ENCODE results near the gene KCNQ1. TPM values are rescaled to one million over a fixed set of nuclear protein-coding genes. Genes with fewer than 3 reads are reported as not detected.

KCNQ1 gene
- total RNA-seq, 1 donor from 2014 or later, result 2.7 TPM

DNA sequence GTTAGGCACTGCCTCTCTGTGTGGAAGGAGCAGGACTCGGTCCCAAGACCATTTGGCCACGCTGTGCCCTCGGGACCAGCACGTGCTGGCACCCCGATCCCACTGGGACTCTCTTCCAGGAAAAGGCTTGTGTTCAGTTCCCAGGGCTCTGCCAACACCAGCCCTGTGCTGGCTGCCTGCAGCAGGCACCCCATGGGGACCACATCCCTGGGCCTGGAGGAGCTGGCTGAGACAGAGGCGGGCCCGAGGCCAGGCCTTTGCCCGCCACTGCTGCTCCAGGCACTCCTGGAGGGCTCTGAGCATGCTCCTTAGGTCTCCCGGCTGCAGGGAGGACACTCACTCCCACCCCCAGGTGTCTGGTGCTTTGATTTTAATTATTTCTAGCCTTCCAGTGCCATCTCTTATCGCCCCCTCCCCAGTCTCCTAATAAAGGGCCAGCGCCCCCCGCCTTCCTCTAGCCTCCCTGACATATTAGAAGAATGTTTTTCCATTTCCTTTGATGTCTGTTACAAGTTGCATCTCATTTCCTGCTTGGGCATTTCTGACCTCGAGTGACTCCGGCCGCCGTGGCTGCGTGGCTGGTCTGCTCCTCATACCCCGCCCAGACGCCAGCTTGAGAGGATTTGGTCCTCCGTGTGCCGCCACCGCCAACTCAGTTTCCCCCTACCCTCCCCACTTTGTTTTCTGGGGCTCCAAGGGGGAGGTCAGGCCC, 426.3 kb downstream of the KCNQ1 start:
- H3K4me3 ChIP-seq, result no peak overlapping the region
- no peaks in the 10 kb centered on the region for H3K36me3 ChIP-seq
- H3K27ac ChIP-seq, result no peak overlapping the region
- intact Hi-C loops (cut with DNase I), result loop anchor here (10.0 kb wide), 1 partner anchor 1016 kb away; the partner anchor contains the start of gene LSP1
- H3K27me3 ChIP-seq, result no peaks in the 10 kb centered on the region
- H3K9me3 ChIP-seq, result no peaks in the 10 kb centered on the region
- TF ChIP-seq POLR2A (IDR thresholded peaks at IDR 0.05), result no peak
- no peak for TF ChIP-seq POLR2AphosphoS5 (IDR thresholded peaks at IDR 0.05; ENCODE audit: insufficient read depth in 1 of 2, low read depth in 1 of 2)
- no peak for TF ChIP-seq CTCF (IDR thresholded peaks at IDR 0.05)
- no peaks in the 10 kb centered on the region for H3K4me1 ChIP-seq
- no peak for DNase-seq (ENCODE audit: extremely low spot score in 2 of 2)

GRCh38 chr11:2874963-2875362, 430.2 kb downstream of the KCNQ1 start:
- no peak for DNase-seq (ENCODE audit: extremely low spot score in 2 of 2)
- intact Hi-C loops (cut with DNase I), result loop anchor here (10.0 kb wide), 1 partner anchor 1020 kb away; the partner anchor contains the start of gene LSP1
- Histone ChIP-seq H3K27me3 (no peaks in the 10 kb centered on the region), H3K27ac (no peak overlapping the region), H3K36me3 (no peaks in the 10 kb centered on the region), H3K4me3 (no peak overlapping the region), H3K9me3 (no peaks in the 10 kb centered on the region), H3K4me1 (no peaks in the 10 kb centered on the region)
- TF ChIP-seq POLR2A (IDR thresholded peaks at IDR 0.05) (no peak), POLR2AphosphoS5 (IDR thresholded peaks at IDR 0.05; ENCODE audit: insufficient read depth in 1 of 2, low read depth in 1 of 2) (no peak), CTCF (IDR thresholded peaks at IDR 0.05) (no peak)

- peaks cover 13% of the 10 kb centered on the region for H3K4me1 ChIP-seq
- intact Hi-C loops (cut with DNase I), result loop anchor here (10.0 kb wide), 1 partner anchor 1023 kb away; the partner anchor contains the start of gene LSP1
Measured at GRCh38 chr11:2877474-2877873, 432.7 kb downstream of the KCNQ1 start.

DNA sequence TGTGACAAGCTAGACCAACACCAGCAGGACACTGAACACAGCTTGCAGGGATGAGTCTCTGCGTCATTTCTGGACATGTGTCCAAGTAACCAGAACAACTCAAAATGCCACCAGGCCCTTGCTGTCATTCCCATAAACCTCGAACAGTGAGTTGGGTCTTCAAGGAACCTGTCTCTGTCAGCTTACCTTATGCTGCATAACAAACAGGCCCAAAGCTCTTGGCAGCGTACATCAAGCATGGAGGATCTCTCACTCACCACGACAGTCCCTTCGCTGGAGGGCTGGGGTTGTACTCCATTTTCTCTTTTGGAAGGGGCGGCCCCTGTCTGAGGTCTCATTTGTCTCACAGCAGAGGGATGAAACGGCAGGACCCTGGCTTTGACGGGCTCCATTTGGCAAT, 434.0 kb downstream of the KCNQ1 start:
- no peak for DNase-seq (ENCODE audit: extremely low spot score in 2 of 2)
- intact Hi-C loops (cut with DNase I), result loop anchor here (10.0 kb wide), 1 partner anchor 1024 kb away; the partner anchor contains the start of gene LSP1
- H3K9me3 ChIP-seq, result no peaks in the 10 kb centered on the region
- H3K4me1 ChIP-seq, result peaks cover 22% of the 10 kb centered on the region
- no peaks in the 10 kb centered on the region for H3K36me3 ChIP-seq
- TF ChIP-seq CTCF (IDR thresholded peaks at IDR 0.05) (no peak), POLR2AphosphoS5 (IDR thresholded peaks at IDR 0.05; ENCODE audit: insufficient read depth in 1 of 2, low read depth in 1 of 2) (no peak), POLR2A (IDR thresholded peaks at IDR 0.05) (no peak)
- no peak overlapping the region for H3K4me3 ChIP-seq
- no peak overlapping the region for H3K27ac ChIP-seq
- H3K27me3 ChIP-seq, result no peaks in the 10 kb centered on the region

More at GRCh38 chr11:2877474-2877873, 432.7 kb downstream of the KCNQ1 start:
- TF ChIP-seq POLR2A (IDR thresholded peaks at IDR 0.05) (no peak), POLR2AphosphoS5 (IDR thresholded peaks at IDR 0.05; ENCODE audit: insufficient read depth in 1 of 2, low read depth in 1 of 2) (no peak), CTCF (IDR thresholded peaks at IDR 0.05) (no peak)
- DNase-seq (ENCODE audit: extremely low spot score in 2 of 2), result no peak
- Histone ChIP-seq H3K9me3 (no peaks in the 10 kb centered on the region), H3K27ac (no peak overlapping the region), H3K36me3 (no peaks in the 10 kb centered on the region), H3K27me3 (no peaks in the 10 kb centered on the region), H3K4me3 (no peak overlapping the region)

GRCh38 chr11:2880646-2881045, 435.8 kb downstream of the KCNQ1 start:
- intact Hi-C loops (cut with DNase I), result no loop called here
- TF ChIP-seq POLR2A (IDR thresholded peaks at IDR 0.05) (no peak), CTCF (IDR thresholded peaks at IDR 0.05) (no peak), POLR2AphosphoS5 (IDR thresholded peaks at IDR 0.05; ENCODE audit: insufficient read depth in 1 of 2, low read depth in 1 of 2) (no peak)

More at GRCh38 chr11:2880646-2881045, 435.8 kb downstream of the KCNQ1 start:
- H3K27me3 ChIP-seq, result no peaks in the 10 kb centered on the region
- peaks cover 22% of the 10 kb centered on the region for H3K4me1 ChIP-seq
- no peak for DNase-seq (ENCODE audit: extremely low spot score in 2 of 2)
- H3K9me3 ChIP-seq, result no peaks in the 10 kb centered on the region
- H3K4me3 ChIP-seq, result no peak overlapping the region
- no peaks in the 10 kb centered on the region for H3K36me3 ChIP-seq
- no peak overlapping the region for H3K27ac ChIP-seq
